NCI-H1105 treated with DMSO at 0.1 percent for 48 hours (cell line): Measurements from ENCODE around the gene MRTO4.
"Not testable (repeated sequence)": the region's sequence is repeated elsewhere in the genome, so short reads cannot be mapped to it uniquely, and the experiment has no call there.

Experiments
- DNase-seq: peaks from one replicate; lab custom pipeline; 2025; lab: John Stamatoyannopoulos, UW

The MRTO4 gene

DNA sequence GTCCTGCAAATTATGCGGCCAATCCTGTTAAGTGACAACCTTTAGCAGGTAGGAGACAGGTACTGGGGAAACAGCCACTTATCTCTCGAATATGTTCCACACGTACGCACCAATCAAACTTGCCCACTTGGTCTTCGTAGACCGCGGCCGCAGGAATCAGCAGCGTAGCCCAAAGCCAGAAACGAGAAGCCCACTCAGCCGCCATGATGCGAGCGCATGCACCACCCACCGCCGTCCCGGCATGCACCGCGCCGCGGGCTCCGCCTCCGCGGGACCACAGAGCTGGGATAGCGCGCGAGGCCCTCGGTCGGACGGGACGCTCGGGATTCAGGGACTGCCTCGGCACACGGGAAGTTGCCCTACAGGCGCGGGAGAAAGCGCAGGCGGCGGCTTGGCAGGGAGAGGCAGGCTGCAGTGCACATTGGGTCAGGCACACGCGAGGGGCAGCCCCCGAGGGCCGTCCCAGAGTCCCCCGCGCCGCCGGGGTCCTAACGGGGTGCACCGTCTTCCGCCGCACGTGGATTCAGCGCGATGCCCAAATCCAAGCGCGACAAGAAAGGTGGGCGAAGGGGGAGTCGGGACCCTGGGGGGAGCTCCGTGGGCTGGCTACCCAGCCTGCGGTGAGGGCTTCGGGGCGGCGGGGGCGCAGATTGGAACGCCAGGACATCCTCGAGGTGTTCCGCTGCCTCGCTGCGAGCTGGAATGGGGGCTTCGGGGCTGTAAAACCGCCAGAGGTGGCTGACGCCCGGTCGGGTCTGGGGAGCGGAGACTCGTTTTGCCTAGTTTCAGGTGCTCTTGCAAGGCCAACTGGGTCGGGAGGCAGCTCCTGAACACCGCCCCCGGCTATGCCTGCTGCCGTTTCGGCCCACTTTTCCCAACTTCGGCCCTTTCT is at the start of gene MRTO4, which contains the start of gene EMC1:
MRTO4 (plus strand) TSS at position 501 of the 892 bp plus-strand sequence; CDS start at position 532, 31 bp downstream.
EMC1 (minus strand) TSS at position 220 of the 892 bp plus-strand sequence; CDS start at position 205, 15 bp downstream.
- peak; percentile 74 for DNase-seq

DNA sequence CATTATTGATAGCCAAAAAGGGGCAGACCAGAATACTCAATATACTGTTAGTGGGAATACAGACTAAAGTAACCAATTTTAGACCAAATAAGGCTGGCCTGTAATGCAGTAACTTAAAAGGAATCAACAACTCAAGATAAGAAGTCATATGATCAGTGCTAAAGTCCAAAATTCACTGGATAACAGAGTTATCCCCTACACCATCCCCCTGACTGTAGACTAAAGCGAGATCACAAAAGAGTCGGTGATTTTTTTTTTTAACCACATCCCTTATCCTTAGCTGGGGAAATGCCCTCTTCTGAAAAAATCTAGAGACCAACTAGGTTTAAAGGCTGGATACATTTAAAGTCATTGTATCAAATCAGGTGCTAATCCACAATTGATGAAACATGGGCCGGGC is 49.2 kb upstream of the MRTO4 start:
- DNase-seq, result no peak

DNA sequence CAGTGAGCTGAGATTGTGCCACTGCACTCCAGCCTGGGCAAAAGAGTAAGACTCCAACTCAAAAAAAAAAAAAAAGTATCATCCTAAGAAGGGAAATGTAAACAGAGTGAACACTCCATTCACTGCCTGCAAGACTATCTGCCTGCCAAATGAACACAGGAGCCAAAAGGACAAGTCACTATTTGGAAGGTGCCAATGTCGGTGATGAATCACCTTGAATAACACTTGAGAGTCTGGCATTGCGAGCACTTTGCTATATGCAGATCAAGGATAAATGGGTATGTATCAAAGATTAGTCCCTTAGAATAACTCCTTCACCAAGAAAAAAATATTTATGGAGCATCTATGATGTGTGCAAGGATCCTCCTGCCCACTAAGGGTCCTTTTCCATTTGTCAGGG is 48.2 kb upstream of the MRTO4 start:
- DNase-seq, result no peak

DNA sequence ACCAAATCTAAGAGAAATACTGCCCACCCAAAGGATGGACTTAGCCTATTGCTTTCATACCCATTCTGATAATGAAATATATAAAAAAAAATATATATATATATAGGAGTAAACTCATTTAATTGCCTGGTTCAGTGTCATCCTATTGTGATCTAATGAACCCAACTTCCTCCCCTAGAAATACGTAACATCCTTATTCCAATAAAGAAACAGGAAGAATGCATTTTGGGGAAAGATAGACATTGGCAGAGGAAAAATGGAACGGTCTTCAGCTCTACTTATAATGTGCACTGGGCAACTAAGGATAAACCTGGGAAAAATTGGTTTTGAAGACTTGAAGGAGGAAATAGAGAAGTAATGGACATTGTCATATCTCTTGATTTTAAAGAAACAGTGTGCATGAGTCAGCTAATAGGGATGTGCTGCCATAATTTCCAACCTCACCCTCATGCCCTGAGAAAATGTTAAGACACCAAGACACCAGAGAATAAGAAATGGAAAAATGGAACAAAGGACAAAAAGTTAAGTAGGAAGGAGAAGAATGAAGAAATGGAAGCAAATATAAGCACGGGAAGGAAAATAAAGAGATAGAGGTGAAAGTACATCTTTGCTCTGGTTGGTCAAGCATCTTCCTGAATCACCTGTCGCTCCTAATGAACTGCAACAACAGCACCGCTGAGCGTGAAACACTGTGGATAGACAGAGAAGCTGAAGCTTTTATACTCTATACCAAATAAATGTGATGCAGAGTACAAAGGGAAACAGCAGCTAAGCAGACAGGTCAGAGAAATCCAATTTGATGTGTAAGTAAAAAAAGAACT is 46.9 kb upstream of the MRTO4 start:
- DNase-seq, result no peak

- DNase-seq, result no peak
Observed at GRCh38 chr1:19205403-19205802, 46.2 kb upstream of the MRTO4 start.

DNA sequence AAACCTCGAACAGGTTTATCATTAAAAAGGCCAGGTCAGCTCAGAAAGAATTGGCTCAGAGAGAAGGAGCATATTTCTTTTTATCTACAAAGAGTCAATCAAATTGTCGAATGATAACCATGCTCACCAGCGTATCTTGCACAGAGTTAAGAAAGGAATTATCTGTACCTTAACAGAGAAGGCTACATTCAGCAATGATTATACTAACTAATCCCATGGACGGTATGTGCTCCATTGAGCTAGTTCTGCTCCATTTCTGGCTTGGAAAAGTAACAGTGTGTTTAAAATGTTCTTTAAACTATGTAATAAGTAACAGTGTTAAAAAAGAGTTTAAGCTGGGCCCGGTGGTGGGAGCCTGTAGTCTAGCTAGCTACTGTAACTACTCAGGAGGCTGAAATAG is 45.8 kb upstream of the MRTO4 start:
- no peak for DNase-seq

DNA sequence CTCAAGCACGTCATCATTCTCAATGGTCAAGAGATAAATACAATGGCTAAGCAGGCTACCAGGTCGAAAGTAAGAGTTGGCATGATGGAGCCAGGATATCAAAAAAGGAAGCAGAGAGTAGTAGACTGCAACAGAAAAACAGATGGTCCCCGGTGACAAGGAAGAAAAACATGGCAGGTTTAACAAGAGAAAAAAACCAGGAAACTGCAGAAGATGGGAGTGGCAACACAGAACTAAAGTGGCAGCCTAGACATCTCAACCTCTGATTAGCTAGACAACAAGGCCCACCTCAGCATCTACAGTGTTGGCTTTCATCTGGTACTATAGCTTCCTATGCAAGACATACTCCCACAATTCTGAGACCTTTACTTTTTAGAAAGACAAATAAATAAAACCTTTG is 44.7 kb upstream of the MRTO4 start:
- DNase-seq, result no peak

DNA sequence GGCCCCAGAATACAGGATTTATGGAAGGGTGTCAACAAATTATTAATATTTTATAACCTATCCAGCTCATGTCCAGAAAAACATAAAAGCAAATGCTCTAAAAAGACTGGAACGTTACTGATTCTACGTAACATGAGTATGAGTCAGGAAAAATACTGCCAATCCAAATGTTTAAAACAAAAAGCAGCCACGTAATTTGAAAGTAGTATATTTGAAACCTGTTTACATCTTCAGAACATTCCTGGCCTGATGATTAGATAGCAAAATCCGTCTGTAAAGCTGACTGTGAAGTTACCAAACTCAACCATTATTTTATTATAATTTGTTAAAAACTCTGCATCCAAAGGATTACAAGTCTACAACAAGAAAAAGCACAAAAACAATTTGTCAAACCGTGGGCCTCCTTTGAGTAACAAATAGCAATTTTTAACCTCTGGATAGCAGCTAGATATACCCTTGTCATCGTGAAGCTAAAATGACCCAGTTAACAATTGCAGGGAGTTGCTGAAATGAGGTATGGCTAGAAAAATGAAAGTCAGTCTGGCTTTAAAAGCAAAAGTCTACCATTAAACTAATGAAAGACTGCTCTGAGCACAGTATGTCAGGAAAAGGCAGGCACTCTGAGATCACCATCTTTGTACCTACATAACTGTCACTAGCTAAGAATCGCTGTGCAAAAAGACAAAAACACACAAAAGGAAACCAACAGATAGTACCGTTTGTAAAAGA is 42.7 kb upstream of the MRTO4 start:
- DNase-seq, result no peak

DNA sequence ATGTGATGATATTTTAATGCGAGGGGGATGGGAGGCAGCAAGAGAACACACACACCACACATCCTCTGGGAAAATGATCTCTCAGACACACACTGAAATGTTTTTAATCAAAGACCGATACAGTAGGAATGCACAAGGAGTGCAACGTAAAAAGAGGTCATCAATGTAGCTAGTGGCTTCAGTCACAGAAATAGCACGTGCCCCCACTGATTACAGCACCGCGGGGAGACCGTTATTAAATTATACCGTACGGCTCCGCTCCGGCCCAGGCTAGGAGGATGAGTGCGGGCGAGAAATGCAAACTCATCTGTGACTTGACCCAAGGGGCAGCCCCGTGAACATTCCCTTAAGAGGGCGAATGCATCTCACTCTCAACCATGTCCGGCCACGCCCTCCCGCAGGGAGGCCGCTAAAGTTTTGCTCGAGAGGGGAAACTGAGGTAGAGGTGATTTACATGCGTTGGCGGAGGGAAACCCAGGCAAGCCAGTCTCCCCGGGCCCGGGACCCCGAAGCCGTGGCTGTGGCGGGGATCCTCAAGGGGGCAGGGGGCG is 42.1 kb upstream of the MRTO4 start:
- DNase-seq, result no peak

DNA sequence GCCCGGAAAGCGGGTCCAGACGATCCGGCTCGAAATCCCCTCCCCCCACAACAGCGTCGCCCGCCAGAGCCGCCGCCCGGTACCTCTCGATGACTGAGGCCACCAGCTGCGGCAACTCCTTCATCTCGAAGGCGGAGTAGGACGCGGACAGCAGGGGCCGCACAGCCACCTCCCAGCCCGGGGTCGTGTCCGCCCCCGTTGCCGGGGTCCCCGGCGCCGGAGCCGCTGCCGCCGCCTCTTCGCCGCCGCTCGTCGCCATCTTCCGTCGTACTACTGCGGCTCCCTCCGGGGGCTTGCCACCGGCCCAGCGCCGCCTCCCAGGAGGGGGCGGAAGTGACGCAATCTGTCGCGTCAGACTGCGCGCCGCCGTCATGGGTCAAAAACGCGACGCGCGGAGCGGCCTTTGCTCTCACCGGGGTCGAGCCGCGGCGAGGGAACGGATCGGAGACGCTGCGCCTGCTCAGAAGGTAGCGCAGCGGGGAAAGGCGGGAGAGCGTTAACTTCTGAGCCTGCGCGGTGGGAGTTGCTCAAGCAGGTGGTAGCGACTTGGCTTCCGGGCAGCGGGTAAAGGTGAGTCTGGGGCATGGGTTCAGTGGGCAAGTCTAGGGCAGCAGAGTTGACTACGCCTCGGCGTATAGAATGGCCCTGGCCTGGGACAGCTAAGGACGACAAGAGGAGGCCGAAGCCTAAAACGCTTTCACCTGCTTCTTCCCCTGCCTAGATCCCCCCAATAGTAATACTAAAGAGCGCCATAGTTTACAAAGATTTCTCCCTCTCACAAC is 41.4 kb upstream of the MRTO4 start, which contains the start of gene UBR4:
UBR4 (minus strand) TSS at position 277 of the 782 bp plus-strand sequence; CDS start at position 259, 18 bp downstream.
- DNase-seq, result peak; percentile 96

- peak; percentile 34 for DNase-seq
Observed at GRCh38 chr1:19210772-19211549, 40.6 kb upstream of the MRTO4 start.

- DNase-seq, result no peak
Observed at GRCh38 chr1:19212167-19212566, 39.4 kb upstream of the MRTO4 start.

GRCh38 chr1:19213580-19213979 is 38.0 kb upstream of the MRTO4 start:
- DNase-seq, result no peak

DNA sequence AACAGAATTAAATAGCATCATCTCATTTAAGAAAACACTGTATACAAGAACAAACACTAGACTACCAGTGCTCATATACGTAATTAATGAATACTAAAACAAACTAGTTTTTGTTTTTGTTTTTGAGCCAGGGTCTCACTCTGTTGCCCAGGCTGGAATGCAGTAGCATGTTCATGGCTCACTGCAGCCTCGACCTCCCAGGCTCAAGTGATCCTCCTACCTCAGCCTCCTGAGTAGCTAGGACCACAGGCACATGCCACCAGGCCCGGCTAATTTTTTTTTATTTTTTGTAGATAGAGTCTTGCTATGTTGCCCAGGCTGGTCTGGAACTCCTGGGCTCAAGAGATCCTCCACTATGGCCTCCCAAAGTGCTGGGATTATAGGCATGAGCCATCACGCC is 35.0 kb upstream of the MRTO4 start:
- DNase-seq, result not testable (repeated sequence)

GRCh38 chr1:19219451-19219850 is 32.2 kb upstream of the MRTO4 start:
- no peak for DNase-seq

- no peak for DNase-seq
Observed at GRCh38 chr1:19220080-19220846, 31.3 kb upstream of the MRTO4 start.

- no peak for DNase-seq
Observed at GRCh38 chr1:19220991-19221390, 30.6 kb upstream of the MRTO4 start.

- no peak for DNase-seq
Observed at GRCh38 chr1:19222573-19222972, 29.0 kb upstream of the MRTO4 start.
